Peyer's patch (tissue), 4 donors: ENCODE results near the gene PIEZO1.

Source experiments
- POLR2A ChIP-seq, 2 donors: fragments of 450-650 bp; IDR thresholded peaks; one replicate each; pipeline ENCODE4 v1.5.1; 2017; ENCODE audit warnings: antibody characterized with exemption in 2 of 2, mild to moderate bottlenecking in 2 of 2, moderate library complexity in 2 of 2
- TF ChIP-seq, protein P1 (sequence below), 6 experiments: fragments of 450-650 bp in 4 of 6; fragments of 200-600 bp in 2 of 6; sonication (generic) in 1 of 6; IDR thresholded peaks; one replicate each; pipeline ENCODE4 v1.5.1; 2017 to 2019; ENCODE audit warnings: antibody characterized with exemption in 6 of 6, mild to moderate bottlenecking in 3 of 6, moderate library complexity in 1 of 6

DNA sequence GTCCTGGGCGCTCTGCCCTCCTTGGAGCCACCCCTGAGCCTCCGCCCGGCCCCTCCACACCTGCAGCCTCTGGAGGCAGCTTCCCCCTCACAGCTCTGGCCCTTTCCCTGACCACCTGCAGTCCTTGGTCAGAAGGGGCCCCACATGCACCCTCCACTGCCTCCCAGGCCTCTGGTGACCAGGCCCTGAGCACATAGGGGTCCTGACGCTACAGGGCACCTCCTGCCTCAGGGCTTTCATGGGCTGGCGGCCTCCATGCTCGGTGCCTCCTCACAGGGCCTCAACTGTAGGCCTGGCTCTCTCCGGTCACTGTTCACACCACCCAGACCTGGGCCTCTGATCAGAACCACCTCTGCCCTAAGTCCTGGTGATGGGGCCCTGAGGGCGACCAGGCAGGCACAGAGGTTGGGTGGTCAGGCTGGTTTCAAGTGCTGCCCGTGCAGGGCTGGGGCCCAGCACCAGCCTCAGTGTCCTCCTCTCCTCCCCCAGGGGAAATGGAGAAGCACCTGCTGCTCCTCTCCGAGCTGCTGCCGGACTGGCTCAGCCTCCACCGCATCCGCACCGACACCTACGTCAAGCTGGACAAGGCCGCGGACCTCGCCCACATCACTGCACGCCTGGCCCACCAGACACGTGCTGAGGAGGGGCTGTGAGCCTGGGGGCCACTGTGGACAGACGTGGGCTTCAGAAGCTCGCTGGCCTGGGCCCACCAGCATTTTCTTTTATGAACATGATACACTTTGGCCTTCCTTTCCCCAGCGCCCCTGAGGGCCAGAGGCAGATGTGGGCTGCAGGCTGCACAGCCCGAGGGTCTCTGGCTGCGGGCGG lies 22.8 kb upstream of the PIEZO1 start:
- TF ChIP-seq, protein P1, sequence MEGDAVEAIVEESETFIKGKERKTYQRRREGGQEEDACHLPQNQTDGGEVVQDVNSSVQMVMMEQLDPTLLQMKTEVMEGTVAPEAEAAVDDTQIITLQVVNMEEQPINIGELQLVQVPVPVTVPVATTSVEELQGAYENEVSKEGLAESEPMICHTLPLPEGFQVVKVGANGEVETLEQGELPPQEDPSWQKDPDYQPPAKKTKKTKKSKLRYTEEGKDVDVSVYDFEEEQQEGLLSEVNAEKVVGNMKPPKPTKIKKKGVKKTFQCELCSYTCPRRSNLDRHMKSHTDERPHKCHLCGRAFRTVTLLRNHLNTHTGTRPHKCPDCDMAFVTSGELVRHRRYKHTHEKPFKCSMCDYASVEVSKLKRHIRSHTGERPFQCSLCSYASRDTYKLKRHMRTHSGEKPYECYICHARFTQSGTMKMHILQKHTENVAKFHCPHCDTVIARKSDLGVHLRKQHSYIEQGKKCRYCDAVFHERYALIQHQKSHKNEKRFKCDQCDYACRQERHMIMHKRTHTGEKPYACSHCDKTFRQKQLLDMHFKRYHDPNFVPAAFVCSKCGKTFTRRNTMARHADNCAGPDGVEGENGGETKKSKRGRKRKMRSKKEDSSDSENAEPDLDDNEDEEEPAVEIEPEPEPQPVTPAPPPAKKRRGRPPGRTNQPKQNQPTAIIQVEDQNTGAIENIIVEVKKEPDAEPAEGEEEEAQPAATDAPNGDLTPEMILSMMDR (IDR thresholded peaks at IDR 0.05) = no peak
- no peak for TF ChIP-seq POLR2A (IDR thresholded peaks at IDR 0.05)
